Lower leg skin (tissue), 3 donors: ENCODE data around the gene DNMT3L.
"Not testable (repeated sequence)": the region's sequence is repeated elsewhere in the genome, so short reads cannot be mapped to it uniquely, and the experiment has no call there.

ENCODE experiments used
- CTCF ChIP-seq, 3 donors: fragments of 450-650 bp; IDR thresholded peaks; one replicate each; pipeline ENCODE4 v1.5.1; 2016; ENCODE audit warnings: antibody characterized with exemption in 3 of 3, mild to moderate bottlenecking in 3 of 3, moderate library complexity in 2 of 3
- POLR2A ChIP-seq, 2 donors: fragments of 450-650 bp; IDR thresholded peaks; one replicate each; pipeline ENCODE4 v1.6.1; 2016 to 2017; ENCODE audit warnings: antibody characterized with exemption in 2 of 2, mild to moderate bottlenecking in 1 of 2, moderate library complexity in 1 of 2

- TF ChIP-seq CTCF, POLR2A (IDR thresholded peaks at IDR 0.05): not testable (repeated sequence)
These were observed 21.3 kb downstream of the DNMT3L start for GRCh38 chr21:44240353-44240752.
